OCI-LY7 (cell line): ENCODE data around the gene COL4A1.

Experiments used
- EZH2phosphoT487 ChIP-seq: fragments of 200-600 bp; sonication (generic); IDR thresholded peaks from 2 replicates; pipeline ENCODE4 v1.6.1; 2018; ENCODE audit warnings: low read depth, borderline replicate concordance, mild to moderate bottlenecking, mixed run types, antibody characterized with exemption, low read length, moderate library complexity, mixed read lengths
- TF ChIP-seq, protein P1 (sequence below): fragments of 200-600 bp; sonication (generic); conservative IDR thresholded peaks from 2 replicates; pipeline ENCODE4 v1.5.1; 2014; ENCODE audit warnings: mild to moderate bottlenecking, antibody characterized with exemption, low read length, moderate library complexity, mixed read lengths

DNA sequence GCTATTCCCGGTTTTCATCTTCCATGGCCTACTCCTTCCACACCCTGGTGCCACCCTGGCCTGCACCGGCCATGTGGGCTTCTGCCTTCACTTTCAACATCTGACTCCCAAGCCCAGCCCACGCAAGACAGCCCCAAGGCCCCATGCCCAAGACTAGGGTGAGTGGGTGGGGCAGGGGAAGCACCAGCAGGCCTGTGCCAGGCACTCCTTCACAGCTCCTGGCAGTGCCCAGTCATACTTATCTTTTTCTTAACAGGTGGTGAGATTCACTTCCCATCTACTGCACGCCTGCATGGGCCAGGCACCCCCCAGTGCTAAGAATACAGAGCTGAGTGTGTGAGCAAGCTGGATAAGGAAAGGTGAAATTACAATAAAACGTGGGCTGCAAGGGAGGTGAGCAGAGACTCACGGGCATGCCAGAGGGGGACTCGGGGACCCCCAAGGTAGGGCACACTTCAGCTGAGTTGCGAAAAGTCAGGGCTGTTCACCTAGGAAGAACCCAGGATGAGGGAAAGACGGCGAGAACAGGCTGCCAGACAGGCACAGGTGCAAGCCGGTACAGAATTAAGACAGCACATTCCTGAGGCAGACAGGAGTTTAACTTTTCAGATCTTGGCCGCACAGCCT is 55.7 kb downstream of the COL4A1 start:
- TF ChIP-seq, protein P1, sequence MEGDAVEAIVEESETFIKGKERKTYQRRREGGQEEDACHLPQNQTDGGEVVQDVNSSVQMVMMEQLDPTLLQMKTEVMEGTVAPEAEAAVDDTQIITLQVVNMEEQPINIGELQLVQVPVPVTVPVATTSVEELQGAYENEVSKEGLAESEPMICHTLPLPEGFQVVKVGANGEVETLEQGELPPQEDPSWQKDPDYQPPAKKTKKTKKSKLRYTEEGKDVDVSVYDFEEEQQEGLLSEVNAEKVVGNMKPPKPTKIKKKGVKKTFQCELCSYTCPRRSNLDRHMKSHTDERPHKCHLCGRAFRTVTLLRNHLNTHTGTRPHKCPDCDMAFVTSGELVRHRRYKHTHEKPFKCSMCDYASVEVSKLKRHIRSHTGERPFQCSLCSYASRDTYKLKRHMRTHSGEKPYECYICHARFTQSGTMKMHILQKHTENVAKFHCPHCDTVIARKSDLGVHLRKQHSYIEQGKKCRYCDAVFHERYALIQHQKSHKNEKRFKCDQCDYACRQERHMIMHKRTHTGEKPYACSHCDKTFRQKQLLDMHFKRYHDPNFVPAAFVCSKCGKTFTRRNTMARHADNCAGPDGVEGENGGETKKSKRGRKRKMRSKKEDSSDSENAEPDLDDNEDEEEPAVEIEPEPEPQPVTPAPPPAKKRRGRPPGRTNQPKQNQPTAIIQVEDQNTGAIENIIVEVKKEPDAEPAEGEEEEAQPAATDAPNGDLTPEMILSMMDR, result no peak
- TF ChIP-seq EZH2phosphoT487, result no peak
